SIG-M5 treated with dmso at 0.1 percent for 504 hours (cell line): ENCODE results near the gene OLA1.

ENCODE experiments used
- DNase-seq: peaks from one replicate; lab custom pipeline; 2025; ENCODE audit not compliant: unreplicated experiment; lab: John Stamatoyannopoulos, UW

OLA1 gene

GRCh38 chr2:174071321-174071720 is 177.0 kb downstream of the OLA1 start:
- no peak for DNase-seq

- DNase-seq: no peak
Observed at GRCh38 chr2:174070281-174070680, 178.1 kb downstream of the OLA1 start.

GRCh38 chr2:174067815-174068214 is 180.5 kb downstream of the OLA1 start:
- no peak for DNase-seq

DNA sequence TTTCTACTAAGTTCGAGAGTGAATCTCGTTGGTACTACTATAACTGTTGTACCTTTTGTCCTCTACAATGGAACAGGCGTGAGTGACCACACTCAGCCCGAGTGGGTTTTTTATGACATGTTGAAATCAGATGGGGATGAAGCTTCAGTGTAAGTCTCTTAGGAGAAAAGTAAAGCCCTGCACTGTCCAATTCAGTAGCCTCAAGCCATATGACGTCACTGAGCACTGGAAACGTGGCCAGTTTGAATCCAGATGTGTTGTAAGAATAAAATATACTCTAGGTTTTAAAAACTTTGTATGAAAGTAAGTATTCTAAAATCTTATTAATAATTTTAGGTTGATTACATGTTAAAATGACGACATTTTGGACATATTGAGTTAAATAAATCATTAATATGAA is 181.5 kb downstream of the OLA1 start:
- DNase-seq: no peak

DNA sequence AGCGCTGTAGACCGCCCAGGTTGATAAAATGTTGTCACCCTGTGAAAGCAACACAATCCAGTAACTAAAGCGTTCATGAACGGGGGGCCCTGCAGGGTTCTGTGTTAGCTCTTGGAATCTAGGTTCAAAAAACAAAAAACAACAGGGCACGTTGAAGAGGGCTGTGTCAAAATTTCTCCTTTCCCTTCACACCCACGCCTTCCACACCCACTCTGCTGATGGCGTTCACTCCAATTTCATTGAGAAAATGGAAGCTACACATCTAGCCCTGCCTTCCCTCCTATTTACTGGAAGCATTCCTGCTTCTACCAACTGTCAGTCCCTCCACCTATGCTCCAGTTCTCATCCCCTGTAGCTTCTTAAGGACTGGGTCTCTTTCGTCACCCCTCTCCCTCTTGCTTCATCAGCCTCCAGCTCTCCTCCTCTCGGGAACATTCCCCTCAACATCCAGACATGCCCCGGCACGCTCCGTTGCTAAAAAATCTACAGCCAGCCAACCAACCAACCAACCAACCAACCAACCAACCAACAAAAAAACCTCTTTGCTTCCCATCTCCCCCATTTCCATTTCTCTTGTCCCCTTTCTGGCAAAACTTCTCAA is 184.7 kb downstream of the OLA1 start:
- DNase-seq: no peak

- no peak for DNase-seq
Observed at GRCh38 chr2:174062934-174063333, 185.4 kb downstream of the OLA1 start.

DNA sequence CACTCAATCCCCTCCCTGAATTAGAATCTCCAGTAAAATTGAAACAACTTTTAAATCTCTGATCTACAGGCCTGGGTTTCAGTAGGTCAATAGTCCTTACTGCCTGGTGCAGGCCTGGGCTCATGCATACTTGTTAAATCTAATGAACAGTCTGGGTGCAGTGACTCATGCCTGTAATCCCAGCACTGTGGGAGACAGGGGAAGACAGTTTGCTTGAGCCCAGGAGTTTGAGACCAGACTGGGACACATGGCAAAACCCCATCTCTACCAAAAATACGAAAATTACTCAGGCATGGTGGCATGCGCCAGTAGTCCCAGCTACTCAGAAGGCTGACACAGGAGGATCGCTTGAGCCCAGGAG is 188.5 kb downstream of the OLA1 start:
- no peak for DNase-seq

- no peak for DNase-seq
Observed at GRCh38 chr2:174059178-174059883, 189.0 kb downstream of the OLA1 start.

- DNase-seq: no peak
Observed at GRCh38 chr2:174058456-174058855, 189.9 kb downstream of the OLA1 start.

DNA sequence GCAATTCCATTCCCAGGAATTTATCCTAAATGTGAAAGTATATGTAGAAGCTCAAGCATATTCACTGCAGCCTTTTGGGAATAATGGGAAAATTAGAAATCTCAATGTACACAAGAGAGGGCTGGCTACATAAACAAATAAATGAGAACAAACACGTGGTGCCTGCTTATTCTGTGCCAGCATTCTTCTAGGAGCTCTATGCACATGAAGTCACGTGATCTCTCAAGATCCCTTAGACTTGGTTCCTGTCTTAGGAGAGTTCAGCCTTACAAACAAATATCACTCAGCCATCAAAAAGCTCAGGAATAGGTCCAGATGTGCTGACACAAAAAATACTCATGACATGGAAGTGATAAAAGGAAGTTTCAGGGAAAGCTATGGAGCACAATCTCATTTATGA is 190.3 kb downstream of the OLA1 start:
- no peak for DNase-seq

- DNase-seq: no peak
Observed at GRCh38 chr2:174054926-174055325, 193.4 kb downstream of the OLA1 start.

DNA sequence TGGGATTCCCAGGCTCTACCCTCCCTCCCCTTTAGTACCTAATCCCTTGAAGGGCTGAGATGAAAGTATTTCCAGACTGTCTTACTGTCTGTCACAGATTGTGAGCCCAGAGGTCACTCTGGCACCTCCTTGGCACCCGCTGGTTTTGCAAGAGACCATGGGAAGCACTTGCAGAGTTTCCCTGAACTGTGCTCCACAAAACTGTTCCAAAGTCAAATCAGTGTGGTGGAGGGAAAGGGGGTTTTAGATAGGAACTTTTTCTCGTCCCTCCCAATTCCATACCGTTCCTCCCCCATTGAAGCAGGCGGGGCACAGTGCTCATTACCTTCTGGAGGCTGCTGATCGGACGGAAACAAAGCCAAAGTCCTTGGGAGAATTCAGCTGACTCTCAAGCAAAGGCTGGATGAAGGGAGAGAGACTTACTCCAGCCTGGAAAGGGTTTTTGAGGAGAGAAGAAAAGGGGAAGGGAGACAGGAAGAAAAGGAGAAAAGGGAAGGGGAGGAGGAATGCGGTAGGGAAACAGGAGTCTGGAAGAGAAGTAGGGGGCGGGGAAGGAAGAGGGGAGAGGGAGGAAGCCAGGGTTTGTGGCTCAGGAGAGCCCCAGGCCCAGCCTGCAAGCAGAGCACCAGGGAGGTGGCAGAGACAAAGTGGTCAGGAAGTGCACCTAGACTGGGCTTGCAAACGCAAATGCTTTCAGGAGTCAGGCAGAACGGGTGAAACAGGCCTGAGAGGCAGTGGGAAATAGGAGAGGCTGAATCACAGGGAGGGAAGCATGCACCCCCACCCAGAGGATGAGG is 194.8 kb downstream of the OLA1 start:
- DNase-seq: no peak

DNA sequence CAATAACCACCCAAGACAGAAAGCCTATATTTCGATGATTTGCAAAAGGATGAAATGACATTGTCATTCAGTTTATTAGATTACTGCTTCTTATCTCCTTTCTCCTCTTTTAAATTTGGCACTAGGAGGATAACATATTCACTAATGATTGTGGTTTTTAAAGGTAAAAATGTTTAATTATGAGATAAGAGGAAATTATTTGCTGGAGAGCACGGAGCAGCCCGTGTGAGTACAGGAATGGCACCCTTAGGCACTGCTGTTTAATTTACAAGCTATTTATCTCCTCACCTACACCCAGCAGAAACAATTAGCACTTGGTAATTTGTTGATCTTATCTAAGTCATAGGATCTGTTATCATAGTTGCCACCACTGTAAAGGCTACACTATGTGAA is 195.8 kb downstream of the OLA1 start:
- no peak for DNase-seq

- no peak for DNase-seq
Observed at GRCh38 chr2:174051741-174052583, 196.4 kb downstream of the OLA1 start.

DNA sequence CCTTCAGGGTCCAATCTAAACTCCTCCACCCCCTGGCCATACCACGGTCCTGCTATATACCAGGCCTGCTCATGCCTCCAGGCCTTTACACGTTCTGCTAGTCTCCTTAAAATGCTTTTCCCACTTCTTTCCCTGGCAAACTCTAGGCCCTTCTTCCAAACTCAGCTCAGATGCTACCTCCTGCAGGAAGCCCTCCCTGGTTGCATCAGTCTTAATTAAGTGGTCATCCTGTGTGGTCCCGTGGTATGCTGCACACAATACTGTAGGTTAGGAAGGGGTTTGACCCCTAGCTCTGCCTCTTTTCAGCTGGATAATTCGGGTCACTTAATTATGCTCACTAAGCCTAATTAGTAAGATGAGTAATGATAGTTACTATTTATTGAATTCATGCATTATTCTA is 197.3 kb downstream of the OLA1 start:
- no peak for DNase-seq

GRCh38 chr2:174049895-174050294 is 198.4 kb downstream of the OLA1 start:
- DNase-seq: no peak

GRCh38 chr2:174048243-174048642 is 200.1 kb downstream of the OLA1 start:
- no peak for DNase-seq

DNA sequence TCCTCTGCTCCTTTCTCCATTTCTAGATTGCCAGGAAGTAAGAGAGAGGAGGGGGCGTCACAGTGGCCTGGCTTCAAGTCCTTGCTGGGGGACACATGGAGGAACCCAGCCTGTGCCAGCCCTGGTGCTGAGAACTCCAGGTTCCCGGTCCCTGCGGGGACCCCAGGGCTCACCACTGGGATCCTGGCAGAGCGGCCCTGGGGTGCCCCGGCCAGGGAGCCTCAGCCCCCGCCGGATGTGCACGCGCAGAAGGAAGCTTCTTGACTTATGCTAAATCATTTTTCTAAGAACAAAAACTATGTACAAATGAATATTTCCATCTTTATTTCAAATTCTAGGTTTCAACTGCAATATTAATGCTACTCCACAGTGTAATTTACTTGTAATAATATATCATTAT is 200.6 kb downstream of the OLA1 start:
- DNase-seq: no peak

DNA sequence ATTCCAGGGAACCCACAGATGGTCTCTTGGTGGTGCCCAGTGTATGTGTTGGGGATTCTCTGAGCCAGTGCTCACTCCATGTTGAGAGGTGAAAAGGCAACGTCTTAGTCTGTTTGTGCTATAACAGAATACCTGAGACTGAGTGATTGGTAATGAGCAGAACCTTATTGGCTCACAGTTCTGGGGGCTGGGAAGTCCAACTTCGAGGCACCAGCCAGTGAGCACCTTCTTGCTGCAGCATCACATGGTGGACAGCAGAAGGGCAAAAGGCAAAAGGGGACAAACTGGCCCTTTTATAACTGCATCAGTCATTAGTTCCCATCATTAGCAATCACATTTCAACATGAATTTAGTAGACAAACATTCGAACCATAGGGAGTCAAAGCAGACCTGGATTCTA is 202.2 kb downstream of the OLA1 start:
- DNase-seq: no peak

GRCh38 chr2:174044556-174044955 is 203.8 kb downstream of the OLA1 start:
- no peak for DNase-seq

DNA sequence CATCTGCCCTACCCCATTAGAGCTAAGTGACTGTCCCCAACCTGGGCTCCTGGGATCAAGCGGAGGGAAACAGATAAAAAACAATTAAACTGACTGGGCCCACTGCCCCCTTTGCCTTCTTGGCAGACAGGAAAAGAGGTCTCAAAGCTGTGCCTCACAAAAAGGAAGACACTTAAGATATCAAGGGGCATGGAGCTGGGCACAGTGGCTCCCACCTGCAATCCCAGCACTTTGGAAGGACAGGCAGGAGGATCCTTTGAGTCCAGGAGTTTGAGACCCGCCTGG is 208.0 kb downstream of the OLA1 start:
- DNase-seq: no peak
